OCI-LY3 (cell line): ENCODE data around the gene PDE4D.

ENCODE experiments used
- H2AFZ ChIP-seq: fragments of 200-600, 300-600 bp; shearing (Covaris generic); 2 replicates; pipeline ENCODE4 v1.6.0; 2014; ENCODE audit warnings: antibody characterized with exemption, low read depth, low read length
- H3K27ac ChIP-seq: fragments of 200-600, 300-600 bp; sonication (generic); 2 replicates; pipeline ENCODE4 v1.5.1; 2014; ENCODE audit warnings: mild to moderate bottlenecking, low read length, moderate library complexity, mixed read lengths
- H3K27me3 ChIP-seq: fragments of 200-600, 300-600 bp; sonication (generic); 2 replicates; pipeline ENCODE4 v1.6.1; 2014; ENCODE audit warnings: low read depth, low read length, mixed read lengths
- H3K36me3 ChIP-seq: fragments of 200-600, 300-600 bp; sonication (generic); replicated peaks from 2 replicates; pipeline ENCODE3; 2014; ENCODE audit warnings: low read depth, low read length, mixed read lengths
- H3K4me1 ChIP-seq: fragments of 300-600, 200-600 bp; sonication (generic); 2 replicates; pipeline ENCODE4 v1.6.1; 2014; ENCODE audit warnings: low read length, mixed read lengths
- H3K4me2 ChIP-seq: fragments of 200-600, 300-600 bp; sonication (generic); 2 replicates; pipeline ENCODE4 v1.6.1; 2014; ENCODE audit warnings: low read length, mixed read lengths
- H3K4me3 ChIP-seq: fragments of 300-600, 200-600 bp; sonication (generic); 2 replicates; pipeline ENCODE4 v1.5.1; 2014; ENCODE audit warnings: antibody characterized with exemption, mild to moderate bottlenecking, low read length, moderate library complexity
- H3K79me2 ChIP-seq: fragments of 300-600, 200-600 bp; shearing (Covaris generic); 2 replicates; pipeline ENCODE4 v1.6.1; 2014; ENCODE audit warnings: mild to moderate bottlenecking, low read length, mixed read lengths
- H3K9ac ChIP-seq: fragments of 300-600, 200-600 bp; shearing (Covaris generic); 2 replicates; pipeline ENCODE4 v1.6.0; 2014; ENCODE audit warnings: mild to moderate bottlenecking, low read length, moderate library complexity
- H3K9me3 ChIP-seq: fragments of 200-600, 300-600 bp; shearing (Covaris generic); 2 replicates; pipeline ENCODE4 v1.6.1; 2014; ENCODE audit warnings: low read length, mixed read lengths; ENCODE audit not compliant: insufficient read depth
- H4K20me1 ChIP-seq: fragments of 200-600, 300-600 bp; sonication (generic); 2 replicates; pipeline ENCODE4 v1.6.1; 2016; ENCODE audit warnings: low read length, mixed read lengths; ENCODE audit not compliant: insufficient read depth
- EZH2phosphoT487 ChIP-seq: fragments of 200-600 bp; shearing (Covaris generic); IDR thresholded peaks from 2 replicates; pipeline ENCODE4 v1.6.1; 2018; ENCODE audit warnings: antibody characterized with exemption, mixed run types, low read depth
- TF ChIP-seq, protein P1 (sequence below): fragments of 200-600, 300-600 bp; sonication (generic); IDR thresholded peaks from 2 replicates; pipeline ENCODE4 v1.5.1; 2014; ENCODE audit warnings: antibody characterized with exemption, low read length, low read depth

Gene PDE4D

DNA sequence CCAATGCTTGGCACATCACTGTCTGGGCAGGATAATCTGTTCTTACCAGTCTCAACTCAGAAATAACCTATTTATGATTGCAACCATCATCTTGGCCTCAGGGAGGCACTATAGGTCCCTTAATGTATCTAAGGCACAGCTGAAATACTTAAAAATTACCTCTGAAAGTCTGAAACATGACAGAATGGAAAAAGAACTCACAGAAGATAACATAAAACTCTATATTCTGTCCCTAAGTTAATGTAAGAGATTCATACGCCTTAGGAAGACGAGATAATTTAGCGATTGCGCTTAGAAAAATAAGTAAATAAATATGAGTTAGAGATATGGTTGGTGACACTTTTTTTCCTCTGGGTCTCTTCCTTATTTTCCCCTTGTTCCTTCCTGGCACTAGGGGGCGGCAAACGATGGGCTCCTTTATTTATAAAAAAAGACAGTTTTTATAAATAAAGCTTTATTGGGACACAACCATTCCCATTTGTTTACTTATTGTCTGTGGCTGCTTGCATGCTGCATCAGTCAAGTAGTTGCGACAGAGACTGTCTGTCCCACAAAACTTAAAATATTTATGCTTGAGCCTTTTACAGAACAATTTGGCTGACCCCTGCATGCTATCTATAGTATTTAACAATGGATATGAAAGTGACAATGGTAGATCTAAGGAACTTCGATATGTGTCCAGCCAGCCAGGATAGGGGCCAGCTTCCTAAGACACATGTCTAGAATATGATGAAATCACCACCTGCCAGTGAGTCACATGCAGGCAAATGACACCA, 79.6 kb downstream of the PDE4D start:
- H3K36me3 ChIP-seq = no peaks in the 10 kb centered on the region
- H3K79me2 ChIP-seq = no peaks in the 10 kb centered on the region
- H3K9me3 ChIP-seq = no peaks in the 10 kb centered on the region
- no peaks in the 10 kb centered on the region for H4K20me1 ChIP-seq
- H3K4me2 ChIP-seq = peak overlapping the region; percentile 59; the same call in 1 of the 2 replicates
- H3K4me1 ChIP-seq = 0 out of 2 replicates have a peak, but pooled peaks cover 3% of the 10 kb centered on the region
- no peak overlapping the region for H3K9ac ChIP-seq
- 0 out of 2 replicates have a peak overlapping the region, but pooled peaks have one; percentile 33 for H2AFZ ChIP-seq
- no peak overlapping the region for H3K27ac ChIP-seq
- peaks cover 3% of the 10 kb centered on the region; the same call in 1 of the 2 replicates for H3K27me3 ChIP-seq
- TF ChIP-seq, protein P1, sequence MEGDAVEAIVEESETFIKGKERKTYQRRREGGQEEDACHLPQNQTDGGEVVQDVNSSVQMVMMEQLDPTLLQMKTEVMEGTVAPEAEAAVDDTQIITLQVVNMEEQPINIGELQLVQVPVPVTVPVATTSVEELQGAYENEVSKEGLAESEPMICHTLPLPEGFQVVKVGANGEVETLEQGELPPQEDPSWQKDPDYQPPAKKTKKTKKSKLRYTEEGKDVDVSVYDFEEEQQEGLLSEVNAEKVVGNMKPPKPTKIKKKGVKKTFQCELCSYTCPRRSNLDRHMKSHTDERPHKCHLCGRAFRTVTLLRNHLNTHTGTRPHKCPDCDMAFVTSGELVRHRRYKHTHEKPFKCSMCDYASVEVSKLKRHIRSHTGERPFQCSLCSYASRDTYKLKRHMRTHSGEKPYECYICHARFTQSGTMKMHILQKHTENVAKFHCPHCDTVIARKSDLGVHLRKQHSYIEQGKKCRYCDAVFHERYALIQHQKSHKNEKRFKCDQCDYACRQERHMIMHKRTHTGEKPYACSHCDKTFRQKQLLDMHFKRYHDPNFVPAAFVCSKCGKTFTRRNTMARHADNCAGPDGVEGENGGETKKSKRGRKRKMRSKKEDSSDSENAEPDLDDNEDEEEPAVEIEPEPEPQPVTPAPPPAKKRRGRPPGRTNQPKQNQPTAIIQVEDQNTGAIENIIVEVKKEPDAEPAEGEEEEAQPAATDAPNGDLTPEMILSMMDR = peak; percentile 59
- no peak for TF ChIP-seq EZH2phosphoT487
- H3K4me3 ChIP-seq = peak overlapping the region; percentile 40; the same call in 1 of the 2 replicates

DNA sequence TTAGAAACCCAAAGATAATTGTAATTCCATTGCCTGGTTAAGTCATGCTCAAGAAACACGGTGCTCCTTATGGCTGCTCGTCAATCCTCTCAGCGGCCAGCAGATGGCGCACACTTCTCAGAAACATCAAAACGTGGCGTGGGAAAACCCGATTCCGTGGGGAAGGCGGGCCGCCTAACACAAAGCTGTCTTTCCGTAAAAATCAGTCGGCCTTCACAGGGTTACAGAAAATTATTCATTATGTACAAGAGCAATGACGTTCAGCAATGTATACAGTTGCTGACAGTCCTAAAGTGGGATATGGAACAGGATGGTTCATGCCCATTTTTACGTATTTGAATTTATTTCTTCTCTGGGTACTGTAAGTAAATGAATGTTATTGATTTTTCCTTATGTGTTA, 83.5 kb downstream of the PDE4D start:
- Histone ChIP-seq H4K20me1 (no peaks in the 10 kb centered on the region), H3K9me3 (no peaks in the 10 kb centered on the region), H2AFZ (peak overlapping the region; percentile 31; the same call in 1 of the 2 replicates), H3K79me2 (no peaks in the 10 kb centered on the region), H3K36me3 (no peaks in the 10 kb centered on the region), H3K27me3 (peaks cover 3% of the 10 kb centered on the region; the same call in 1 of the 2 replicates), H3K27ac (no peak overlapping the region), H3K4me3 (peak overlapping the region; percentile 67), H3K4me2 (peak overlapping the region; percentile 63), H3K9ac (peak overlapping the region; percentile 17; the same call in 1 of the 2 replicates), H3K4me1 (0 out of 2 replicates have a peak, but pooled peaks cover 3% of the 10 kb centered on the region)
- TF ChIP-seq EZH2phosphoT487 = no peak
- TF ChIP-seq, protein P1 = peak; percentile 82

DNA sequence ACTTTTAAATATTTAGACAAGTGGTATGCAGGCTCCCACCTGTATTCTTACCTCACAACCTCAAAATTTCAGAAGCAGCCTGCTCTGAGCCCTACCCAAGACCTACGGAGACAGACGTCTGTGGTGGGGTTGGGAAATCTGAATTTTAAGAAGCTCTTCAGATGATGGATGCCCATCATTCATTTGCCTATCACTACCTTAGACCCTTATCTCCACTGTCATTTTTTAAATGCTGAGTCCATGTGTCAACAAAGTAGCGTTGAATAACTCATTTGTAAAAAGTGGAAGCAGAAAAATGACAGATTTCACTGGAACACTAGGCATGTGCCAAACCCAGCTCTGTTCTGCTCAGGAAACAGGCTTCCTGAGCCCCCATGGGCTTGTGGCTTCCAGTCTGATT, 85.7 kb downstream of the PDE4D start:
- Histone ChIP-seq H3K27me3 (peaks cover 3% of the 10 kb centered on the region; the same call in 1 of the 2 replicates), H3K9me3 (no peaks in the 10 kb centered on the region), H3K4me2 (no peak overlapping the region), H3K4me1 (0 out of 2 replicates have a peak, but pooled peaks cover 3% of the 10 kb centered on the region), H2AFZ (no peak overlapping the region), H3K4me3 (no peak overlapping the region), H3K79me2 (no peaks in the 10 kb centered on the region), H3K9ac (no peak overlapping the region), H4K20me1 (no peaks in the 10 kb centered on the region), H3K27ac (no peak overlapping the region), H3K36me3 (no peaks in the 10 kb centered on the region)
- TF ChIP-seq EZH2phosphoT487 = no peak
- TF ChIP-seq, protein P1 = no peak

DNA sequence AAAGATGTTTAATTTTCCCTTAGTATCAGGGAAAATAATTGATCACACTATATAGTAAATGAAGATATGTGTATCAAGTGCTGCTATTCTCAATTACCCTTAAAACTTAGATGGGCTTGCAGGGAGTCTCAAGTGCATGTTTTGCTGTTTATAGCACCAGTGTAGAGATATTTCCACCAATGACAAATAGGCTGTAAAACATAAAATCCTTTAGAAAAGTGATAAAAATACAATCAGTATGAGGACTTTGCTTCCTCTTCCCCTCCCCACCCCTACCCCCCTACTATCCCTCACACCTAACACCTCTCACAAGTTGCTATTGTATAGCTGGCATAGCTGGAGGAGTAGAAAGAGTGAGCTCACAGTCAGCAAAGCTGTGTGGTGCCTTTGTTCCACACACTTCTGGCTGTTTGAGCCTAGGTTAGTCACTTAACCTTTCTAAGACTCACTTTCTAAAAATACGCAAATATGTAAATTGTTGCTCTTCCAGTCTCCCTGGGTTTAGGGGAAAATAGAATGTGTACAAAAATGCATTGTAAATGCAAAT, 93.1 kb downstream of the PDE4D start:
- Histone ChIP-seq H3K36me3 (no peaks in the 10 kb centered on the region), H3K27ac (no peak overlapping the region), H3K9ac (no peak overlapping the region), H2AFZ (no peak overlapping the region), H3K79me2 (no peaks in the 10 kb centered on the region), H3K4me3 (no peak overlapping the region), H3K27me3 (0 out of 2 replicates have a peak, but pooled peaks cover 3% of the 10 kb centered on the region), H4K20me1 (no peaks in the 10 kb centered on the region), H3K4me1 (0 out of 2 replicates have a peak, but pooled peaks cover 7% of the 10 kb centered on the region), H3K9me3 (no peaks in the 10 kb centered on the region), H3K4me2 (no peak overlapping the region)
- TF ChIP-seq EZH2phosphoT487 = no peak
- TF ChIP-seq, protein P1 = no peak
